IPS-NIHi11 (cell line): ENCODE data around the gene TEX2.

Experiments
- DNase-seq: peaks from one replicate; pipeline ENCODE4 v3.0.0; 2012; ENCODE audit warnings: mixed read lengths, low spot score

Gene TEX2

GRCh38 chr17:64158831-64159590 lies 104.0 kb downstream of the TEX2 start:
- DNase-seq, result no peak

DNA sequence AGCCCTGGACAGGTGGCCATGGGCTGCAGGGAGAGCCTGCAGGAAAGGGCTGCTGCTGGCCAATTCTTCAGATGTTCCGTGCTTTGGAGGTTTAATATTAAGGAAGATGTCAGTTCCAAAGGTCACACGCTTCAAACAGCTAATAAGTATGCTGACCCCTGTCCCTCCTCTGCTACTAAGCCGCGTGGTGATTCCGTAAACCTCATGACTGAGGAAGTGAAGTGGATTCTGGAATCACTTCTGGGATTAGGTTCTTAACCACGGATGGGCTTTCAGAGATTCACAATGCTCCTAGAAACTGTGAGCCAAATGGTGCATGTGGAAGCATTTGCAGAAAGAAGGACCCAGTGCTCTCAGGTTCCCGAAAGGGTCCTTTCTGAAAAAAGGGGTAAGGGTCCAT lies 104.7 kb downstream of the TEX2 start:
- DNase-seq, result no peak

- no peak for DNase-seq
Measured at GRCh38 chr17:64157669-64158180, 105.3 kb downstream of the TEX2 start.

DNA sequence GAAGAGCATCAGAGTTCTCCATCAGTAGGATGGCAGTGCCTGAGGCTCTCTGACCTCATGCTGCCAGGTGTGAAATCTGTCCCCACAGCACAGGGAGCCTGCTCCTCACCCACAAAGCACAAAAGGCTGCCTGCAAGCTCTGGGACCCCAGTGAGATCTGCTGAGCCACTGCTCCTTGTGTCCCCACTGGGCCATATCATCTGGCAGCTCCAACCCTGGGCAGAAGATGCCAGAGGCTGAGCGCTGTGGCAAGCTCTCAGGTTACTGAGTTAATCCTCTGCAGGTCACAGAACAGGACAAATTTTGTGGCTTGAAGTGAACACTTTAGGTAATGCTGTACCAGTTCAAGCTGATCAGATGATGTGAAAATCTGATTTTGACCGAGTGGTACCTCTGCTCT lies 106.4 kb downstream of the TEX2 start:
- no peak for DNase-seq

GRCh38 chr17:64155751-64156544 lies 107.1 kb downstream of the TEX2 start:
- DNase-seq, result peak; percentile 44

- no peak for DNase-seq
Measured at GRCh38 chr17:64155129-64155528, 107.9 kb downstream of the TEX2 start.

DNA sequence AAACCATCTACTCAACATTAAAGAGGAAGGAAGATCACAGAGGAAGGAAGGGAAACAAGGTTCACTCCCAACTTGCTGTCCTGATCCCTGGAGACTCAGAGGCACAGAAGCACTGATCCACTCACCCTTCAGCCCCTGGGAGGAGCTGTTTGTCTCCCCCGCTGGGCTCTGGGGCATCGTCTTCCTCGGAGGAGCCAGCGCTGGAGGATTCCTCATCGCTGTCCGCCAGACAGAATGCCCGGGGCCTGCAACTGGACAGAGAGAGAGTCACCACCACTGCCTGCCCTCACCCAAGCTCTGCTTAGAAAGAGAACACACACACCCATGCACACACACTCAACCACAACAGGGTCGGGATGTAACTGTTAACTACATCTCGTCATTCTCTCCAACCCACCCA lies 108.3 kb downstream of the TEX2 start:
- no peak for DNase-seq

- no peak for DNase-seq
Measured at GRCh38 chr17:64154313-64154695, 108.8 kb downstream of the TEX2 start.

GRCh38 chr17:64153565-64154312 lies 109.3 kb downstream of the TEX2 start:
- no peak for DNase-seq

- DNase-seq, result no peak
Measured at GRCh38 chr17:64152428-64153125, 110.5 kb downstream of the TEX2 start.

DNA sequence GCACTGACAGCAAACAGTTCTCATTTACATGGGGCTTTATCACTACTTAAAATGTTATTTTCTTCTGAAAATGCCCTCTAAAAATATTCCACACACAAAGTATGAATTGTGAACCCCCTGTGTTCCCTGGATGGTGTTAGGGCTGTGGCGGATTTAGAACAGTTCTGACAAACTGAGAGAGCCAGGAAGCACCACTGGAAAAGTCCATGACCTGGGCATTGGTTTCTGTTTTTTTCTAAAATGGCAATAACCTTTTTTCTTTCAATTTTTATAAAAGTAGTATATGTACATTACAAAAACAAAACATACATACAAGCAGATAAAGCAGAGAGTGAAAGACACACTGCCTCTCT lies 112.1 kb downstream of the TEX2 start:
- DNase-seq, result no peak

DNA sequence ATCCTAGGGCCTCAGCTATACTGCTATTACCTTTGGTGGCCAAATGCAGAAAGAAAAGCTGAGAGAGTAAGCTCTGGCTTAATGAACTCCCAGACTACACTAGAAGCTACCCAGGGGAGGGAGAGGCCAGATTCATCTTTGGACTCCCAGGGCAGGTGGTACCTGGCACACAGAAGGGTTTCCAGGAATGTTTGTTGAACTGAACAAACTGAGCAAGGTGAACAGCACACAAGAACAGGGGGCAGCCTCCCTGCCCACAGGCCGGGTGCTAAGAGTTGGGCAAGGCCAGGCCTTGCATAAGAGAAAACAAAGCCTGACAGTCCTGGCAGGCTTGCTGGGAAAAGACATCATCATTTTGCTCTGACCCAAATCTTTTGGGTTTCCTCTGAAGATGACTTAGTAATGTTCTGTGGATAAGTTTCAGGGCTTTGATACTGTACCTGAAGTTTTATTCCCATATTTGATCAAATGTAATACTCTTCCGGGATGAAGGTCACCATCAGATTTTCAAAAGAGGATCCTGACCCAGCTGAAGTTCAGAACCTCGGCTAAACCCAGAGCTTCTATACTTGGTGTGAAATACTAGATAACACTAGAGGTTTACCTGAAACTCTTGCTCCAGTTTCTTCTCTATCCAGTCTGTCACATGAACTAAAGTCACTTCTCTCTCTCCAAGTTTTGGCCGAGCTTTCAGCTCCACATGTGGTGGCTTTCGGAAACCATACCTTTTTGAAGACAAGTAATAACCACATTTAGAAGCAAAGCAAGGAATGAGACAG lies 112.6 kb downstream of the TEX2 start:
- no peak for DNase-seq

GRCh38 chr17:64149196-64149595 lies 113.9 kb downstream of the TEX2 start:
- DNase-seq, result no peak

DNA sequence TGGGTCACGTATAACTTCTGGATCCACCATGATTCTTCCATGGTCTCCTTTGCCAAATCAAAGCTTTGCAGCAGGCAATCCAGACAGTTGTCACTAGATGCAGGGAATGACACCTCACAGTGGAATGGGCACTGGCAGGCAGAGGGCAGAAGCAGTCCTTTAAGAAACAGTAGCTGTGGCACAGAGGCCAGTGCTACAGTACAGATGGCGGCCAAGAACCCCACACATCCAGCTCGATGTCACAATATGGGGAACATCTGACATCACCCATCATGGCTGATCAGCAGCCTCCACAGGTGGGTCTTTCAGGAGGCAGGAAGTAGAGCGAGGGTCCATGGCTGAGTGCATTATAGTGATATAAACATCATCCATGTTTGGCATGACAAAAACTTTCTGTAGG lies 114.4 kb downstream of the TEX2 start:
- DNase-seq, result no peak

- no peak for DNase-seq
Measured at GRCh38 chr17:64148017-64148631, 114.9 kb downstream of the TEX2 start.

GRCh38 chr17:64147110-64148016 lies 115.7 kb downstream of the TEX2 start:
- DNase-seq, result no peak

- no peak for DNase-seq
Measured at GRCh38 chr17:64146418-64147109, 116.5 kb downstream of the TEX2 start.

DNA sequence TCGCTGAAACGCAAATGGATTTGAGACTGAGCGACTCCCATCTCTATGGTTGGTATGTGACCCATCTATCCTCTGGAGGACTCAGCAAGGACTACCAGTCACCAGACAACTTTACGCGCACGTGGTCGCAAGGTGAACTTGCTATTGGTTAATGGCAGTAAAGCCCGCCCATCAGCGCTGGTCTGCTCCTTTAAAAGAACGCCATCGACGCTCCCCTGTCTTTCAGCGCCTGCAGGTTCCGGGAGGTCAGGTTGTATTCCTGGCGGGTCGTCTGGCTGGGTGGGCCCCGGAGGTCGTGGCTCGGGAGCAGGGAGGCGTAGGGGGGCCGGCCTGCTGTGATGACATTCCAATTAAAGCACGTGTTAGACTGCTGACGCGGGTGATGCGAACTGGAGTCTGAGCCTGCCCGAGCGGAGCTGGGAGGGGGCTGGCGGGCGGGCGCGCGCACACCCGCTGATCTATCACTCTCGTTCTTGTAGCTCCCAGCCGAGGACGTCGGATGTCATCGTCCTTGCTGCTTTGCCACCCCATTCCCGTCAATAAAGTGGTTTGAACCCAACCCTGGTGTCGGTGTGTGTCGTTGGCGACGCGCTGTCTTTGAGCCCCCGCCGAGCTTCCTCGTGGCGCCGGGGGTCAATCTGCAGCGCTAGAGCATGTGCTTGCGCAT lies 117.2 kb downstream of the TEX2 start:
- peak; percentile 93 for DNase-seq

- DNase-seq, result no peak
Measured at GRCh38 chr17:64145375-64145750, 117.7 kb downstream of the TEX2 start.
